ENCODE results near the gene IFITM5.

The IFITM5 gene

GRCh38 chr11:255176-255575 lies 44.1 kb downstream of the IFITM5 start:
- DNase-seq (ENCODE audit: extremely low read depth, insufficient read length), result no peak
- TF ChIP-seq CTCF (IDR thresholded peaks at IDR 0.05; ENCODE audit: insufficient read depth, low read length, poor library complexity, severe bottlenecking), result no peak

GRCh38 chr11:253886-254270 lies 45.4 kb downstream of the IFITM5 start:
- DNase-seq (ENCODE audit: extremely low read depth, insufficient read length), result no peak
- H3K36me3 ChIP-seq (ENCODE audit: control insufficient read depth, insufficient read depth, low read length), result peaks cover 29% of the 10 kb centered on the region
- no peak for TF ChIP-seq CTCF (IDR thresholded peaks at IDR 0.05; ENCODE audit: insufficient read depth, low read length, poor library complexity, severe bottlenecking)
- no peaks in the 10 kb centered on the region for H3K27me3 ChIP-seq (replicated peaks; ENCODE audit: control insufficient read depth, insufficient read depth, low read length)
- H3K4me3 ChIP-seq (replicated peaks; ENCODE audit: low read depth, low read length), result no peak overlapping the region

More at GRCh38 chr11:255176-255575, 44.1 kb downstream of the IFITM5 start:
- Histone ChIP-seq H3K4me3 (replicated peaks; ENCODE audit: low read depth, low read length) (no peak overlapping the region), H3K36me3 (ENCODE audit: control insufficient read depth, insufficient read depth, low read length) (peaks cover 27% of the 10 kb centered on the region), H3K27me3 (replicated peaks; ENCODE audit: control insufficient read depth, insufficient read depth, low read length) (no peaks in the 10 kb centered on the region)

- no peak for DNase-seq (ENCODE audit: extremely low read depth, insufficient read length)
- Histone ChIP-seq H3K27me3 (replicated peaks; ENCODE audit: control insufficient read depth, insufficient read depth, low read length) (no peaks in the 10 kb centered on the region), H3K4me3 (replicated peaks; ENCODE audit: low read depth, low read length) (no peak overlapping the region), H3K36me3 (ENCODE audit: control insufficient read depth, insufficient read depth, low read length) (peaks cover 32% of the 10 kb centered on the region)
- TF ChIP-seq CTCF (IDR thresholded peaks at IDR 0.05; ENCODE audit: insufficient read depth, low read length, poor library complexity, severe bottlenecking), result no peak
Observed at GRCh38 chr11:253160-253885, 46.0 kb downstream of the IFITM5 start.

GRCh38 chr11:252666-253065 lies 46.7 kb downstream of the IFITM5 start:
- Histone ChIP-seq H3K27me3 (replicated peaks; ENCODE audit: control insufficient read depth, insufficient read depth, low read length) (no peaks in the 10 kb centered on the region), H3K4me3 (replicated peaks; ENCODE audit: low read depth, low read length) (no peak overlapping the region), H3K36me3 (ENCODE audit: control insufficient read depth, insufficient read depth, low read length) (peaks cover 32% of the 10 kb centered on the region)
- DNase-seq (ENCODE audit: extremely low read depth, insufficient read length), result no peak
- no peak for TF ChIP-seq CTCF (IDR thresholded peaks at IDR 0.05; ENCODE audit: insufficient read depth, low read length, poor library complexity, severe bottlenecking)

GRCh38 chr11:251550-251949 lies 47.8 kb downstream of the IFITM5 start:
- Histone ChIP-seq H3K27me3 (replicated peaks; ENCODE audit: control insufficient read depth, insufficient read depth, low read length) (no peaks in the 10 kb centered on the region), H3K36me3 (ENCODE audit: control insufficient read depth, insufficient read depth, low read length) (peaks cover 32% of the 10 kb centered on the region), H3K4me3 (replicated peaks; ENCODE audit: low read depth, low read length) (no peak overlapping the region)
- no peak for TF ChIP-seq CTCF (IDR thresholded peaks at IDR 0.05; ENCODE audit: insufficient read depth, low read length, poor library complexity, severe bottlenecking)
- DNase-seq (ENCODE audit: extremely low read depth, insufficient read length), result no peak

Data from GM06990 (cell line).